MM.1S (cell line): ENCODE measurements around the gene NFKBIL1.
A peak's percentile ranks its signal among the peaks of the same experiment; 100 is the strongest.

Experiments
- DNase-seq: peaks from one replicate; pipeline ENCODE4 v3.0.0-alpha.2; 2015
- H2AFZ ChIP-seq: fragments of 300-600 bp; sonication (generic); 2 replicates; pipeline ENCODE4 v1.6.0; 2016; ENCODE audit warnings: antibody characterized with exemption, low read length
- H3F3A ChIP-seq: fragments of 300-600 bp; sonication (generic); 2 replicates; pipeline ENCODE4 v1.6.1; 2016; ENCODE audit warnings: mild to moderate bottlenecking, antibody characterized with exemption, low read length, moderate library complexity, mixed read lengths; ENCODE audit not compliant: insufficient read depth
- H3K27ac ChIP-seq: fragments of 300-600 bp; sonication (generic); 2 replicates; pipeline ENCODE4 v1.5.1; 2016; ENCODE audit warnings: mild to moderate bottlenecking, low read length
- H3K27me3 ChIP-seq: fragments of 300-600 bp; sonication (generic); replicated peaks from 2 replicates; pipeline ENCODE4 v1.6.0; 2016; ENCODE audit warnings: low read length; ENCODE audit not compliant: insufficient read depth
- H3K36me3 ChIP-seq: fragments of 300-600 bp; sonication (generic); replicated peaks from 2 replicates; pipeline ENCODE4 v1.6.1; 2016; ENCODE audit warnings: mild to moderate bottlenecking, low read length, mixed read lengths; ENCODE audit not compliant: insufficient read depth
- H3K4me1 ChIP-seq: fragments of 300-600 bp; sonication (generic); 2 replicates; pipeline ENCODE4 v1.6.1; 2016; ENCODE audit warnings: low read length, mixed read lengths
- H3K4me2 ChIP-seq: fragments of 300-600 bp; sonication (generic); 2 replicates; pipeline ENCODE4 v1.6.0; 2016; ENCODE audit warnings: low read depth, low read length
- H3K4me3 ChIP-seq: fragments of 300-600 bp; sonication (generic); 2 replicates; pipeline ENCODE4 v1.5.1; 2016; ENCODE audit warnings: low read length, mixed read lengths
- H3K79me2 ChIP-seq: fragments of 300-600 bp; sonication (generic); 2 replicates; pipeline ENCODE4 v1.6.1; 2016; ENCODE audit warnings: mixed run types, low read length, mixed read lengths
- H3K9ac ChIP-seq: fragments of 300-600 bp; sonication (generic); 2 replicates; pipeline ENCODE4 v1.6.1; 2016; ENCODE audit warnings: low read length, mixed read lengths
- H3K9me2 ChIP-seq: fragments of 300-600 bp; sonication (generic); replicated peaks from 2 replicates; pipeline ENCODE4 v1.6.1; 2016; ENCODE audit warnings: mild to moderate bottlenecking, low read length, mixed read lengths; ENCODE audit not compliant: insufficient read depth
- H3K9me3 ChIP-seq: fragments of 300-600 bp; sonication (generic); replicated peaks from 2 replicates; pipeline ENCODE4 v1.6.1; 2016; ENCODE audit warnings: mild to moderate bottlenecking, low read length, mixed read lengths; ENCODE audit not compliant: insufficient read depth
- H4K20me1 ChIP-seq: fragments of 300-600 bp; sonication (generic); 2 replicates; pipeline ENCODE4 v1.6.1; 2016; ENCODE audit warnings: mild to moderate bottlenecking, low read length, moderate library complexity, mixed read lengths; ENCODE audit not compliant: insufficient read depth
- EZH2 ChIP-seq: fragments of 300-600 bp; sonication (generic); optimal IDR thresholded peaks from 2 replicates; pipeline ENCODE3; 2017; ENCODE audit warnings: low read depth, mild to moderate bottlenecking, antibody characterized with exemption, low read length, mixed read lengths
- EZH2phosphoT487 ChIP-seq: fragments of 300-600 bp; sonication (generic); IDR thresholded peaks from 2 replicates; pipeline ENCODE4 v1.6.1; 2018; ENCODE audit warnings: antibody characterized with exemption, low read length
- TF ChIP-seq, protein P1 (sequence below): fragments of 300-600 bp; sonication (generic); IDR thresholded peaks from 2 replicates; pipeline ENCODE4 v1.5.1; 2016; ENCODE audit warnings: antibody characterized with exemption, low read length, mixed read lengths

Gene NFKBIL1

GRCh38 chr6:31569861-31570536, 22.6 kb downstream of the NFKBIL1 start:
- no peak for TF ChIP-seq EZH2
- TF ChIP-seq, protein P1, sequence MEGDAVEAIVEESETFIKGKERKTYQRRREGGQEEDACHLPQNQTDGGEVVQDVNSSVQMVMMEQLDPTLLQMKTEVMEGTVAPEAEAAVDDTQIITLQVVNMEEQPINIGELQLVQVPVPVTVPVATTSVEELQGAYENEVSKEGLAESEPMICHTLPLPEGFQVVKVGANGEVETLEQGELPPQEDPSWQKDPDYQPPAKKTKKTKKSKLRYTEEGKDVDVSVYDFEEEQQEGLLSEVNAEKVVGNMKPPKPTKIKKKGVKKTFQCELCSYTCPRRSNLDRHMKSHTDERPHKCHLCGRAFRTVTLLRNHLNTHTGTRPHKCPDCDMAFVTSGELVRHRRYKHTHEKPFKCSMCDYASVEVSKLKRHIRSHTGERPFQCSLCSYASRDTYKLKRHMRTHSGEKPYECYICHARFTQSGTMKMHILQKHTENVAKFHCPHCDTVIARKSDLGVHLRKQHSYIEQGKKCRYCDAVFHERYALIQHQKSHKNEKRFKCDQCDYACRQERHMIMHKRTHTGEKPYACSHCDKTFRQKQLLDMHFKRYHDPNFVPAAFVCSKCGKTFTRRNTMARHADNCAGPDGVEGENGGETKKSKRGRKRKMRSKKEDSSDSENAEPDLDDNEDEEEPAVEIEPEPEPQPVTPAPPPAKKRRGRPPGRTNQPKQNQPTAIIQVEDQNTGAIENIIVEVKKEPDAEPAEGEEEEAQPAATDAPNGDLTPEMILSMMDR = no peak
- TF ChIP-seq EZH2phosphoT487 = no peak
- Histone ChIP-seq H3K36me3 (no peaks in the 10 kb centered on the region), H3K4me3 (no peak overlapping the region), H3K27me3 (peaks cover 16% of the 10 kb centered on the region), H3K9me3 (no peaks in the 10 kb centered on the region), H3K4me2 (no peak overlapping the region), H3F3A (peaks cover 17% of the 10 kb centered on the region), H2AFZ (no peak overlapping the region), H4K20me1 (no peaks in the 10 kb centered on the region), H3K79me2 (no peaks in the 10 kb centered on the region), H3K27ac (no peak overlapping the region), H3K4me1 (peaks cover 47% of the 10 kb centered on the region), H3K9ac (no peak overlapping the region), H3K9me2 (no peaks in the 10 kb centered on the region)
- DNase-seq = no peak

GRCh38 chr6:31572041-31572911, 24.9 kb downstream of the NFKBIL1 start, which contains the start of gene LTA:
Gene LTA (plus strand): TSS chr6:31572289. CDS start chr6:31572743, 454 bp downstream.
- H3K9me3 ChIP-seq = no peaks in the 10 kb centered on the region
- no peaks in the 10 kb centered on the region for H3K36me3 ChIP-seq
- peak within 1 kb of the TSS; percentile 57 for H2AFZ ChIP-seq
- peak within 1 kb of the TSS; percentile 59; the same call in 1 of the 2 replicates for H3K4me2 ChIP-seq
- peak; percentile 48 for DNase-seq
- peaks cover 45% of the 10 kb centered on the region for H3K4me1 ChIP-seq
- H3F3A ChIP-seq = peaks cover 17% of the 10 kb centered on the region
- no peaks in the 10 kb centered on the region for H3K79me2 ChIP-seq
- H4K20me1 ChIP-seq = no peaks in the 10 kb centered on the region
- H3K27ac ChIP-seq = peak within 1 kb of the TSS; percentile 54; the same call in 1 of the 2 replicates
- peak within 1 kb of the TSS; percentile 42 for H3K9ac ChIP-seq
- peak within 1 kb of the TSS; percentile 37 for H3K4me3 ChIP-seq
- TF ChIP-seq, protein P1 = no peak
- TF ChIP-seq EZH2 (no peak), EZH2phosphoT487 (no peak)
- H3K27me3 ChIP-seq = peaks cover 35% of the 10 kb centered on the region
- H3K9me2 ChIP-seq = no peaks in the 10 kb centered on the region

- H3K9ac ChIP-seq = no peak overlapping the region
- H3K36me3 ChIP-seq = no peaks in the 10 kb centered on the region
- H3K9me3 ChIP-seq = no peaks in the 10 kb centered on the region
- TF ChIP-seq EZH2phosphoT487 (no peak), EZH2 (no peak)
- TF ChIP-seq, protein P1 = no peak
- H3K9me2 ChIP-seq = no peaks in the 10 kb centered on the region
- no peak overlapping the region for H3K4me3 ChIP-seq
- H4K20me1 ChIP-seq = no peaks in the 10 kb centered on the region
- H3K4me2 ChIP-seq = no peak overlapping the region
- H3K27ac ChIP-seq = no peak overlapping the region
- peaks cover 34% of the 10 kb centered on the region for H3K4me1 ChIP-seq
- H3K27me3 ChIP-seq = peaks cover 45% of the 10 kb centered on the region
- H3F3A ChIP-seq = peaks cover 8% of the 10 kb centered on the region
- no peak for DNase-seq
- H2AFZ ChIP-seq = no peak overlapping the region
- no peaks in the 10 kb centered on the region for H3K79me2 ChIP-seq
Measured at GRCh38 chr6:31573239-31574105, 26.1 kb downstream of the NFKBIL1 start.
